HEK293 (cell line): ENCODE measurements around the gene C1QL4.
A peak's percentile ranks its signal among the peaks of the same experiment; 100 is the strongest.

Experiments
- CTCF ChIA-PET: fragments of 350-600 bp; formaldehyde crosslinking; extraction: SDS; loops from one replicate; lab custom pipeline; 2021; ENCODE audit warnings: antibody characterized with exemption; lab: Yijun Ruan, JAX
- POLR2A ChIA-PET: fragments of 300-600 bp; formaldehyde crosslinking; extraction: SDS; loops from one replicate; lab custom pipeline; 2020; ENCODE audit warnings: antibody characterized with exemption, inconsistent platforms; lab: Yijun Ruan, JAX
- H3K27ac ChIP-seq: fragments of 200-500 bp; sonication (Bioruptor generic); 2 replicates; pipeline ENCODE4 v1.5.1; 2014; ENCODE audit warnings: low read depth, low read length, control low read depth, inconsistent platforms; ENCODE audit errors: extremely low read depth
- H3K36me3 ChIP-seq, 2 experiments: fragments of 200-500 bp in 1 of 2; sonication (Bioruptor generic) in 1 of 2; 1 replicate in 1 of 2; 2 replicates in 1 of 2; pipeline ENCODE4 v1.5.1; 2014 to 2017; ENCODE audit warnings: inconsistent platforms in 2 of 2, low read length in 2 of 2; ENCODE audit not compliant: control insufficient read depth in 2 of 2, insufficient read depth in 1 of 2
- H3K4me1 ChIP-seq: fragments of 200-500 bp; sonication (Bioruptor generic); 2 replicates; pipeline ENCODE4 v1.5.1; 2014; ENCODE audit warnings: mild to moderate bottlenecking, low read length, inconsistent platforms; ENCODE audit not compliant: control insufficient read depth, insufficient read depth
- H3K4me3 ChIP-seq: 2 replicates; pipeline ENCODE4 v1.5.1; 2011; ENCODE audit warnings: low read depth, mild to moderate bottlenecking, control low read depth, low read length, moderate library complexity
- H3K9me3 ChIP-seq: fragments of 200-500 bp; sonication (Bioruptor generic); 2 replicates; pipeline ENCODE4 v1.5.1; 2014; ENCODE audit warnings: low read depth, low read length, inconsistent platforms; ENCODE audit not compliant: control insufficient read depth, insufficient read depth
- HIC1 ChIP-seq: fragments of 450-650 bp; formaldehyde crosslinking; IDR thresholded peaks from 2 replicates; pipeline ENCODE4 v1.5.1; 2016; ENCODE audit warnings: missing biosample characterization, missing genetic modification characterization
- KLF1 ChIP-seq: fragments of 450-650 bp; formaldehyde crosslinking; IDR thresholded peaks from 2 replicates; pipeline ENCODE4 v1.5.1; 2016; ENCODE audit warnings: missing biosample characterization, missing genetic modification characterization
- SALL2 ChIP-seq: fragments of 450-650 bp; formaldehyde crosslinking; IDR thresholded peaks from 2 replicates; pipeline ENCODE4 v1.5.0; 2017; ENCODE audit warnings: missing biosample characterization, mild to moderate bottlenecking, missing genetic modification characterization, borderline replicate concordance
- SP2 ChIP-seq: fragments of 450-650 bp; formaldehyde crosslinking; IDR thresholded peaks from 2 replicates; pipeline ENCODE4 v1.5.1; 2016; ENCODE audit warnings: missing biosample characterization, missing genetic modification characterization
- TCF7L2 ChIP-seq: IDR thresholded peaks from 2 replicates; pipeline ENCODE4 v1.6.1; 2011; ENCODE audit warnings: low read depth, mild to moderate bottlenecking, inconsistent platforms, low read length, moderate library complexity, borderline replicate concordance
- ZBTB6 ChIP-seq: fragments of 450-650 bp; formaldehyde crosslinking; IDR thresholded peaks from 2 replicates; pipeline ENCODE4 v1.5.1; 2017; ENCODE audit warnings: missing biosample characterization, missing genetic modification characterization
- ZNF10 ChIP-seq: fragments of 450-650 bp; formaldehyde crosslinking; IDR thresholded peaks from 2 replicates; pipeline ENCODE4 v1.5.1; 2017; ENCODE audit warnings: missing biosample characterization, missing genetic modification characterization
- ZNF302 ChIP-seq: fragments of 450-650 bp; formaldehyde crosslinking; IDR thresholded peaks from 2 replicates; pipeline ENCODE4 v1.5.1; 2016; ENCODE audit warnings: missing biosample characterization, missing genetic modification characterization, low read depth
- ZNF335 ChIP-seq: fragments of 450-650 bp; formaldehyde crosslinking; conservative IDR thresholded peaks from 2 replicates; pipeline ENCODE4 v1.5.1; 2016; ENCODE audit warnings: missing biosample characterization, missing genetic modification characterization
- ZNF529 ChIP-seq: fragments of 450-650 bp; formaldehyde crosslinking; IDR thresholded peaks from 2 replicates; pipeline ENCODE4 v1.5.1; 2017; ENCODE audit warnings: missing genetic modification characterization, missing biosample characterization; ENCODE audit not compliant: insufficient replicate concordance
- ZNF549 ChIP-seq: fragments of 450-650 bp; IDR thresholded peaks from 2 replicates; pipeline ENCODE4 v1.5.1; 2018; ENCODE audit warnings: missing biosample characterization, missing genetic modification characterization, mild to moderate bottlenecking, inconsistent platforms, moderate library complexity
- ZNF596 ChIP-seq: fragments of 450-650 bp; IDR thresholded peaks from 2 replicates; pipeline ENCODE4 v1.5.0; 2018; ENCODE audit warnings: missing biosample characterization, mild to moderate bottlenecking, missing genetic modification characterization, moderate library complexity
- ZNF600 ChIP-seq: fragments of 450-650 bp; formaldehyde crosslinking; IDR thresholded peaks from 2 replicates; pipeline ENCODE4 v1.5.1; 2016; ENCODE audit warnings: missing biosample characterization, missing genetic modification characterization
- ZNF670 ChIP-seq: fragments of 450-650 bp; formaldehyde crosslinking; IDR thresholded peaks from 2 replicates; pipeline ENCODE4 v1.5.1; 2016; ENCODE audit warnings: missing biosample characterization, missing genetic modification characterization, low read depth
- ZNF76 ChIP-seq: fragments of 450-650 bp; formaldehyde crosslinking; IDR thresholded peaks from 2 replicates; pipeline ENCODE4; 2016; ENCODE audit warnings: low read depth, missing biosample characterization, missing genetic modification characterization, borderline replicate concordance
- ZSCAN18 ChIP-seq: fragments of 450-650 bp; formaldehyde crosslinking; IDR thresholded peaks from 2 replicates; pipeline ENCODE4 v1.5.1; 2016; ENCODE audit warnings: missing biosample characterization, missing genetic modification characterization
- ZXDB ChIP-seq: fragments of 450-650 bp; formaldehyde crosslinking; IDR thresholded peaks from 2 replicates; pipeline ENCODE4 v1.5.1; 2016; ENCODE audit warnings: missing biosample characterization, missing genetic modification characterization

Gene C1QL4

GRCh38 chr12:49301760-49302159, 35.2 kb downstream of the C1QL4 start (continued):
- no peak for TF ChIP-seq ZNF596 (tag by site-specific recombination)
- no peak for TF ChIP-seq ZSCAN18 (tag by site-specific recombination)
- no peak for TF ChIP-seq SALL2 (tag by site-specific recombination)
- no peak for TF ChIP-seq ZXDB
- TF ChIP-seq TCF7L2: no peak
- no peak for TF ChIP-seq ZNF10 (tag by site-specific recombination)
- no peak for TF ChIP-seq HIC1 (tag by site-specific recombination)

GRCh38 chr12:49298160-49298559, 38.8 kb downstream of the C1QL4 start:
- Histone ChIP-seq H3K9me3 (no peaks in the 10 kb centered on the region), H3K4me1 (peaks cover 8% of the 10 kb centered on the region), H3K27ac (no peak overlapping the region), H3K4me3 (no peak overlapping the region), H3K36me3 (peaks cover 0 to 9% of the 10 kb centered on the region in 2 experiments; a peak in 1 of 3 replicates)
- ChIA-PET POLR2A (interaction anchor here (1.8 kb wide), 1 partner anchor 69 kb away, joined by 17 read pairs; the partner anchor contains the start of gene SPATS2), CTCF (interaction anchor here (2.3 to 10.2 kb wide), 3 partner anchors 36 to 214 kb away, joined by 13 to 185 read pairs (median 21); partner anchors contain the start of genes C1QL4 and DNAJC22)
- TF ChIP-seq ZNF529 (no peak), ZNF670 (no peak), ZNF335 (tag by site-specific recombination) (no peak), ZBTB6 (tag by site-specific recombination) (no peak), ZNF600 (tag by site-specific recombination) (peak; percentile 57; the same call in 1 of the 2 replicates)

GRCh38 chr12:49297695-49298060, 39.3 kb downstream of the C1QL4 start:
- ChIA-PET CTCF (interaction anchor here (0.5 to 10.2 kb wide), 45 partner anchors 7 to 554 kb away, joined by 3 to 208 read pairs (median 5); partner anchors contain the start of genes C1QL4, DNAJC22, PRPF40B and SPATS2), POLR2A (interaction anchor here (0.7 to 7.6 kb wide), 19 partner anchors 8 to 531 kb away, joined by 3 to 94 read pairs (median 6); partner anchors contain the start of genes C1QL4, DNAJC22, NCKAP5L and SPATS2)
- Histone ChIP-seq H3K4me3 (peak overlapping the region; percentile 29), H3K4me1 (peaks cover 8% of the 10 kb centered on the region), H3K36me3 (peaks cover 0 to 9% of the 10 kb centered on the region in 2 experiments; a peak in 1 of 3 replicates), H3K9me3 (no peaks in the 10 kb centered on the region), H3K27ac (no peak overlapping the region; the same call in 1 of the 2 replicates)
- no peak for TF ChIP-seq ZNF302 (tag by site-specific recombination)
- TF ChIP-seq KLF1 (tag by site-specific recombination): peak; percentile 32
- no peak for TF ChIP-seq ZNF549 (tag by site-specific recombination)
- TF ChIP-seq ZNF76 (tag by site-specific recombination): no peak
- peak; percentile 87 for TF ChIP-seq ZNF335 (tag by site-specific recombination)
- TF ChIP-seq SP2 (tag by site-specific recombination): 0 out of 2 replicates have a peak, but pooled peaks have one; percentile 28
